ENCODE data around the gene PLCB3.
A peak's percentile ranks its signal among the peaks of the same experiment; 100 is the strongest.

Gene PLCB3

DNA sequence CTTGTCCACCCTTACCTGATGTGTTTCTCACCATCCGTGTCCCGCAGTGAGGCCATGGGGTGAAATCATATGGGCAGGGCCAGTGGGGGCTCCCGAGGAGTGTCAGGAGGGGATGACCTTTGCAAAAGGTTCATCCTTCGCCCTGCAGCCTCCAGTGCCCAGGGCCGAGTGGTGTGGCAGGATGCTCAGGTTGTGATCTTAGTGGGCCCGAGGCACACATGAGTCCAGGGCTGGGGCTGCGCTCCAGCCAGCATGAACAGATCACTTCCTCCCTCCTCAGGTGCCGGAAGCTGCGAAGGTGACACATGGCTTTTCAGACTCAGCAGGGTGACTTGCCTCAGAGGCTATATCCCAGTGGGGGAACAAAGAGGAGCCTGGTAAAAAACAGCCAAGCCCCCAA lies 13.3 kb upstream of the PLCB3 start:
- peaks cover 4% of the 10 kb centered on the region for H3K4me1 ChIP-seq
- no peaks in the 10 kb centered on the region for H3K9me3 ChIP-seq
- no peaks in the 10 kb centered on the region for H3K36me3 ChIP-seq
- TF ChIP-seq, protein P1, sequence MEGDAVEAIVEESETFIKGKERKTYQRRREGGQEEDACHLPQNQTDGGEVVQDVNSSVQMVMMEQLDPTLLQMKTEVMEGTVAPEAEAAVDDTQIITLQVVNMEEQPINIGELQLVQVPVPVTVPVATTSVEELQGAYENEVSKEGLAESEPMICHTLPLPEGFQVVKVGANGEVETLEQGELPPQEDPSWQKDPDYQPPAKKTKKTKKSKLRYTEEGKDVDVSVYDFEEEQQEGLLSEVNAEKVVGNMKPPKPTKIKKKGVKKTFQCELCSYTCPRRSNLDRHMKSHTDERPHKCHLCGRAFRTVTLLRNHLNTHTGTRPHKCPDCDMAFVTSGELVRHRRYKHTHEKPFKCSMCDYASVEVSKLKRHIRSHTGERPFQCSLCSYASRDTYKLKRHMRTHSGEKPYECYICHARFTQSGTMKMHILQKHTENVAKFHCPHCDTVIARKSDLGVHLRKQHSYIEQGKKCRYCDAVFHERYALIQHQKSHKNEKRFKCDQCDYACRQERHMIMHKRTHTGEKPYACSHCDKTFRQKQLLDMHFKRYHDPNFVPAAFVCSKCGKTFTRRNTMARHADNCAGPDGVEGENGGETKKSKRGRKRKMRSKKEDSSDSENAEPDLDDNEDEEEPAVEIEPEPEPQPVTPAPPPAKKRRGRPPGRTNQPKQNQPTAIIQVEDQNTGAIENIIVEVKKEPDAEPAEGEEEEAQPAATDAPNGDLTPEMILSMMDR (IDR thresholded peaks at IDR 0.05; ENCODE audit: low read depth, low read length): no peak
- no peaks in the 10 kb centered on the region for H3K27me3 ChIP-seq
- H3K4me3 ChIP-seq (ENCODE audit: low read depth, low read length): no peak overlapping the region
- DNase-seq: no peak

DNA sequence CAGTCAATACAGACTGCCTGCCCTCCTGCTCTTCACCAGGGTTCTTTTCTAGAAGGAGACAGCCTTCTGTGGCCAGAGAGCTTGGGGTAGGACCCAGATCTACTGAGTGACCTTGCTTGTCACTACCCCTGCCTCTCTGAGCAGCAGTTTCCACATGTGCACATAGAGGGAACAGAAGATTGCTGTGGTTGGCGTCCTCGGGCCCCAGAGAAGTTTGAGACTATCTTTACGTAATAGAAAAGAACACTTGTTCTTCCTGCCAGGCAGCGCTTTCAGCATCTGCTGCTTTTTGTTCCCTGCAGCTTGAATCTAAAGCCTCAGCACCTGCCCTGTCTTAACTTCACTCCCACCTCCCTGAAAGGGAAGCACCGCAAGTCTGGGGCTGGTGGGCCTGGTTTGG lies 12.3 kb upstream of the PLCB3 start:
- H3K4me1 ChIP-seq: peaks cover 4% of the 10 kb centered on the region
- no peaks in the 10 kb centered on the region for H3K27me3 ChIP-seq
- no peaks in the 10 kb centered on the region for H3K36me3 ChIP-seq
- TF ChIP-seq, protein P1 (IDR thresholded peaks at IDR 0.05; ENCODE audit: low read depth, low read length): no peak
- H3K9me3 ChIP-seq: no peaks in the 10 kb centered on the region
- no peak for DNase-seq
- no peak overlapping the region for H3K4me3 ChIP-seq (ENCODE audit: low read depth, low read length)

DNA sequence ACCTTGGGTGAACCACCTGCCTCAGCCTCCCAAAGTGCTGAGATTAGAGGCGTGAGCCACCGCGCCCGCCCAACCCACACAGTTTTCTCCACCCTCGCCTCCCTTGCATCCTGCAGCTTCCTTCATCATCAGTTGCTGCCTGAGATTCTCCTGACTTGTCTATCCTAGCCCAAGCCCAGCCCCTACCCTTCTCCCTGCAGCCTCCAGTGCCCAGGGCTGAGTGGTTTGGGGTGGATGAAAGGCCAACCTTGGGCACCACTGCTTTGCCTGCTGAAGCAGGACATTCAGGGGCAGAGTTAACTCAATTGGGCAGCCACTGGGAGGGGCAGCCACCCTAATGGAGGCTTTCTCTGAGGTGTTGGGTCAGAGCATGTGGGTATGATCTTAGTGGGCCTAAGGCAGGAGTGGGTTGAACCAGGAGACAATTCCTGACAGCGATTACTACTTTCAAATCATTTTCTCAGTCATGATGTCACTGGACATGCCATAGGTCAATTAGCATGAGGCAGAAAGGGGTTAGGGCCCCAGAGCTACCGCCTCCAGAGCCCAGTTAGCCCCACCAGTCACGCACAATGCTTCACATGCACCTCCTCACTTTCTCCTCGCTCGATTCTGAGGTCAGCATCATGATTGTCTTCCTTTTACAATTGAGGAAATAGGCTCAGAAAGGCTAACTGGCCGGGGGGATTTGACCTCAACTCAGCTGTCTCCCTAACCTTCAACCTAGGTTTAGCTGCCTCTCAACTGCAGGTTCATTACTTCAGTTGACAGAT lies 11.5 kb upstream of the PLCB3 start:
- H3K4me1 ChIP-seq: peaks cover 4% of the 10 kb centered on the region
- no peaks in the 10 kb centered on the region for H3K36me3 ChIP-seq

DNA sequence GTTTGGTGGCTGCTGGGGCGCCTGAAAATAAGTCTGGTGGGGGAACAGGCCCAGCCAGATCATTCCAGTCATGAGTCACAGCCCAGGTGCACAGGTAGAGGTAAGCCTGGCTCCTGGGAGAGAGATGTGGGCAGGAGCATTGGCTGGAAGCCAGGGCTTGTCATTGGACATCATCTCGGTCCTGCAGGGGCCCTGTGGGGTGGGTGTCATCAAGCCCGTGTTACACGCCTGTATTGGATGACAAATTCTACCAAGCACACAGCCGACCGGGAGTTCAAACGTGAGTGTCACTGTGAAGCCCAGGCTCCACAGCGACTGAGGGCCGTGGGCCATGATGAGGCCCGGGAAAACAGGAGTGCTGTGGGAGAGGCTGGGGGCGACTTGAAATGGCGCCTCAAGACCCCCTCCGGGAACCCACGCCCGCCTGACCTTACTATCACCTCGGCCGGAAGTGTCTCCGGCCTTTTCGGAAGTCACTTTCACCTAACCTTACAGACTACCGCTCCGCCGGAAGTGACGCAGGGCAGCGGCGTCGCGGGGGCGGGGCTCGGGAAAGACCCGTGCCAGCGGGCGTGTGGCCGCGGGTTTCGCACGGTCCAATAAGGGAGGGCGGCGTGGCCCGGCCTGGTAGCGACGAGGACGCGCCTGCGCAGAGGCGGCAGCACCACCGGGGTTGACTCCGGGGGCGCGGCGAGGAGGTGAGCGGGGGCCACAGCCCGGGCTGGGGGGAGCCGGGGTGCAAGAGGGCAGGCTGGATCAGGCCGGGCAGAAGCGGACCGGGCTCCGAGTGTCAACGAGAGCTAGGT lies 10.7 kb upstream of the PLCB3 start, which contains the start of gene FKBP2:
FKBP2 (plus strand) TSS at position 661 of the 806 bp plus-strand sequence. CDS start 1,293 bp downstream, outside the sequence.
- TF ChIP-seq, protein P1 (IDR thresholded peaks at IDR 0.05; ENCODE audit: low read depth, low read length): no peak
- no peaks in the 10 kb centered on the region for H3K36me3 ChIP-seq
- peak; percentile 94 for DNase-seq
- H3K4me3 ChIP-seq (ENCODE audit: low read depth, low read length): peak within 1 kb of the TSS; percentile 69
- no peaks in the 10 kb centered on the region for H3K27me3 ChIP-seq
- no peaks in the 10 kb centered on the region for H3K9me3 ChIP-seq
- peaks cover 4% of the 10 kb centered on the region for H3K4me1 ChIP-seq

More for the DNA sequence above, 11.5 kb upstream of the PLCB3 start:
- no peak for DNase-seq
- TF ChIP-seq, protein P1 (IDR thresholded peaks at IDR 0.05; ENCODE audit: low read depth, low read length): no peak
- Histone ChIP-seq H3K9me3 (no peaks in the 10 kb centered on the region), H3K27me3 (no peaks in the 10 kb centered on the region), H3K4me3 (ENCODE audit: low read depth, low read length) (peak overlapping the region; percentile 69)

DNA sequence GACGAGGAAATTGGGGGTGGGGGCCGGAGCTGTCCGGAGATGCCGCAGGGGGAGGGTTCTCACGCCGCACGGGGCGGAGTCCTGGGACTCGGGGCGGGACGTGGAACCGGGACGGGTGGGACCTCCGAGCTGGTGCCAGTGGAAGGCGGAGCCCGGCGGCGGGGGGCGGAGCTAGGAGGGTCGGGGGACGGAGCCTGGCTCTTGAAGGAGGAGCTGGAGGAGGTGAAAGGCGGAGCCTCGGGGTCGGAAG lies 10.2 kb upstream of the PLCB3 start:
- Histone ChIP-seq H3K27me3 (no peaks in the 10 kb centered on the region), H3K4me1 (peaks cover 4% of the 10 kb centered on the region), H3K4me3 (ENCODE audit: low read depth, low read length) (peak overlapping the region; percentile 69), H3K9me3 (no peaks in the 10 kb centered on the region), H3K36me3 (no peaks in the 10 kb centered on the region)
- TF ChIP-seq, protein P1 (IDR thresholded peaks at IDR 0.05; ENCODE audit: low read depth, low read length): no peak
- DNase-seq: no peak

Measured in BE2C (cell line).